Right lobe of liver (tissue), 4 donors: ENCODE data around the gene DNER.

Source experiments
- POLR2A ChIP-seq: fragments of 450-650 bp; IDR thresholded peaks from one replicate; pipeline ENCODE4 v1.6.1; 2017; ENCODE audit warnings: antibody characterized with exemption, mild to moderate bottlenecking
- TF ChIP-seq, protein P1 (sequence below), 4 donors: fragments of 200-600 bp in 3 of 4; fragments of 450-650 bp in 1 of 4; IDR thresholded peaks; one replicate each; pipeline versions ENCODE4 v1.5.1 to v1.8.0; 2016 to 2022; ENCODE audit warnings: antibody characterized with exemption in 4 of 4, mild to moderate bottlenecking in 2 of 4
- donor health status: DM: no; HTN: no; CAD: no.
- donor health status: DM: no; HTN: no; CAD: no.
- donor health status: DM: no; HTN: yes; CAD: no.

DNA sequence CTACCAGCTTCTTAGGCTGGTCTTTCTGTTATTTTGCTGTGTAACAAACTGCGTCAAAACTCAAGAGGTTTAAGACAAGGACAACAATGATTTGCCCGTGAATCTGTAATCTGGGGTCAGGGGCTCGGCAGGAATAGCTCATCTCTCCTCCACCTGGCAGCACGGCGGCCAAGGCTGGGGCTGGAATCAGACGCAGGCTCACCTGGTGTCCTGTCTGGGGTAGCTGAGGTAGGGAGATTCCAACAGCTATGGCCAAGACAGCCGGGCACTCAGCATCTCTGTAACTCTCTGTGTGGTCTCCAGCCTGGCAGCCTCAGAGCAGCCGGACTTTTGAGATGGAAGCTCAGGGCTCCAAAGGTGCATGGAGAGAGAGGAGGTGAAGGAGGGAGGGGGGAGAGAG lies 42.3 kb downstream of the DNER start:
- TF ChIP-seq, protein P1, sequence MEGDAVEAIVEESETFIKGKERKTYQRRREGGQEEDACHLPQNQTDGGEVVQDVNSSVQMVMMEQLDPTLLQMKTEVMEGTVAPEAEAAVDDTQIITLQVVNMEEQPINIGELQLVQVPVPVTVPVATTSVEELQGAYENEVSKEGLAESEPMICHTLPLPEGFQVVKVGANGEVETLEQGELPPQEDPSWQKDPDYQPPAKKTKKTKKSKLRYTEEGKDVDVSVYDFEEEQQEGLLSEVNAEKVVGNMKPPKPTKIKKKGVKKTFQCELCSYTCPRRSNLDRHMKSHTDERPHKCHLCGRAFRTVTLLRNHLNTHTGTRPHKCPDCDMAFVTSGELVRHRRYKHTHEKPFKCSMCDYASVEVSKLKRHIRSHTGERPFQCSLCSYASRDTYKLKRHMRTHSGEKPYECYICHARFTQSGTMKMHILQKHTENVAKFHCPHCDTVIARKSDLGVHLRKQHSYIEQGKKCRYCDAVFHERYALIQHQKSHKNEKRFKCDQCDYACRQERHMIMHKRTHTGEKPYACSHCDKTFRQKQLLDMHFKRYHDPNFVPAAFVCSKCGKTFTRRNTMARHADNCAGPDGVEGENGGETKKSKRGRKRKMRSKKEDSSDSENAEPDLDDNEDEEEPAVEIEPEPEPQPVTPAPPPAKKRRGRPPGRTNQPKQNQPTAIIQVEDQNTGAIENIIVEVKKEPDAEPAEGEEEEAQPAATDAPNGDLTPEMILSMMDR (IDR thresholded peaks at IDR 0.05): no peak
- no peak for TF ChIP-seq POLR2A
